Esophagus squamous epithelium (tissue), 5 donors: Measurements from ENCODE around the gene HLA-DOB. TPM values are rescaled to one million over a fixed set of nuclear protein-coding genes. Genes with fewer than 3 reads are reported as not detected.

ENCODE experiments used
- DNase-seq: peaks from one replicate; lab custom pipeline; 2025; lab: John Stamatoyannopoulos, UW
- H3K27ac ChIP-seq, 4 donors: fragments of 200-600 bp; sonication (generic); one replicate each; pipeline ENCODE4 v1.5.1; 2016 to 2019; ENCODE audit warnings: mild to moderate bottlenecking in 1 of 4
- H3K27me3 ChIP-seq, 4 donors: fragments of 200-600 bp; sonication (generic); 1 replicate in 3 of 4; 2 replicates in 1 of 4; pipeline versions ENCODE4 v1.5.1 to v1.6.0; 2017 to 2021; ENCODE audit warnings: antibody characterized with exemption in 1 of 4
- H3K36me3 ChIP-seq, 3 donors: fragments of 200-600 bp; sonication (generic); one replicate each; pipeline ENCODE4 v1.5.1; 2016 to 2019
- H3K4me1 ChIP-seq, 3 donors: fragments of 200-600 bp; sonication (generic); one replicate each; pipeline ENCODE4 v1.5.1; 2017 to 2019
- H3K4me3 ChIP-seq, 4 donors: fragments of 200-600 bp; sonication (generic); 1 replicate in 3 of 4; 2 replicates in 1 of 4; pipeline ENCODE4 v1.5.1; 2016 to 2019; ENCODE audit warnings: mild to moderate bottlenecking in 2 of 4, moderate library complexity in 1 of 4
- H3K9me3 ChIP-seq, 3 donors: fragments of 200-600 bp; sonication (generic); one replicate each; pipeline ENCODE4 v1.5.1; 2016 to 2019
- CTCF ChIP-seq, 6 experiments: fragments of 450-650 bp in 4 of 6; fragments of 200-600 bp in 2 of 6; sonication (generic) in 2 of 6; IDR thresholded peaks; one replicate each; pipeline ENCODE4 v1.5.1; 2016 to 2019; ENCODE audit warnings: antibody characterized with exemption in 6 of 6, mild to moderate bottlenecking in 4 of 6, moderate library complexity in 4 of 6
- POLR2A ChIP-seq, 4 donors: fragments of 450-650 bp; IDR thresholded peaks; one replicate each; pipeline ENCODE4 v1.6.1; 2017; ENCODE audit warnings: antibody characterized with exemption in 4 of 4, mild to moderate bottlenecking in 4 of 4, moderate library complexity in 3 of 4
- WGBS, 2 donors: methylation state at CpG; one replicate each; pipeline ENCODE4 v1.1.5; 2018; 5-methylcytosine and 5-hydroxymethylcytosine counted together
- intact Hi-C: fragments of 100-400 bp; cut with DNase I; formaldehyde crosslinking; loops from one replicate; pipeline ENCODE4 v1.15.0; 2022
- total RNA-seq, 4 donors: library from RNA; depleted of rRNA; stranded (reverse); fragments of >200 nt; gene quantifications; one replicate each; pipeline ENCODE4 v1.1.0, GENCODE V29; 2016
- donor health status: DM: yes; HTN: yes; CAD: no.

The HLA-DOB gene
- total RNA-seq, 4 donors from 2014 or later: 0.34 to 3.6 (median 0.74) TPM

GRCh38 chr6:32803416-32803815 lies 13.4 kb downstream of the HLA-DOB start:
- no peak overlapping the region for H3K4me3 ChIP-seq
- intact Hi-C loops: no loop called here
- H3K27me3 ChIP-seq: peaks cover 0 to 86% (median 4%) of the 10 kb centered on the region in 4 donors
- WGBS, 2 donors: 48 to 76% methylated on average over 2 of the region's 2 CpGs
- H3K27ac ChIP-seq: no peak overlapping the region
- TF ChIP-seq POLR2A (IDR thresholded peaks at IDR 0.05) (no peak), CTCF (IDR thresholded peaks at IDR 0.05) (no peak)
- H3K36me3 ChIP-seq: no peaks in the 10 kb centered on the region
- no peak for DNase-seq
- no peaks in the 10 kb centered on the region for H3K9me3 ChIP-seq
- H3K4me1 ChIP-seq: no peaks in the 10 kb centered on the region

GRCh38 chr6:32799740-32800139 lies 17.1 kb downstream of the HLA-DOB start:
- Histone ChIP-seq H3K4me3 (no peak overlapping the region), H3K4me1 (peaks cover 3 to 12% (median 7%) of the 10 kb centered on the region in 3 donors), H3K9me3 (no peaks in the 10 kb centered on the region), H3K27ac (no peak overlapping the region), H3K27me3 (peaks cover 0 to 90% (median 2%) of the 10 kb centered on the region in 4 donors), H3K36me3 (no peaks in the 10 kb centered on the region)
- 77 to 83% methylated on average over 3 of the region's 3 CpGs for WGBS, 2 donors
- no peak for TF ChIP-seq POLR2A (IDR thresholded peaks at IDR 0.05)
- no peak for TF ChIP-seq CTCF (IDR thresholded peaks at IDR 0.05)
- no peak for DNase-seq
- intact Hi-C loops: loop anchor here (5.0 kb wide), 1 partner anchor 387 kb away; no protein-coding TSS in a partner anchor

GRCh38 chr6:32799168-32799567 lies 17.6 kb downstream of the HLA-DOB start:
- no peak for DNase-seq
- H3K27me3 ChIP-seq: peaks cover 0 to 91% (median 2%) of the 10 kb centered on the region in 4 donors
- intact Hi-C loops: loop anchor here (5.0 kb wide), 1 partner anchor 387 kb away; no protein-coding TSS in a partner anchor
- H3K27ac ChIP-seq: no peak overlapping the region
- WGBS, 2 donors: 82 to 100% methylated on average over 3 of the region's 3 CpGs
- H3K9me3 ChIP-seq: no peaks in the 10 kb centered on the region
- H3K4me3 ChIP-seq: no peak overlapping the region
- no peaks in the 10 kb centered on the region for H3K36me3 ChIP-seq
- H3K4me1 ChIP-seq: peaks cover 3 to 12% (median 7%) of the 10 kb centered on the region in 3 donors
- TF ChIP-seq POLR2A (IDR thresholded peaks at IDR 0.05) (no peak), CTCF (IDR thresholded peaks at IDR 0.05) (no peak)

GRCh38 chr6:32796848-32797776 lies 19.7 kb downstream of the HLA-DOB start:
- peak overlapping the region in 3 of 4 donors; percentile 11 to 49 (median 15) for H3K4me3 ChIP-seq
- no peaks in the 10 kb centered on the region for H3K36me3 ChIP-seq
- WGBS, 2 donors: 5 to 7% methylated on average over 30 of the region's 30 CpGs
- TF ChIP-seq POLR2A (IDR thresholded peaks at IDR 0.05) (no peak), CTCF (IDR thresholded peaks at IDR 0.05) (peak; percentile 91 to 97 (median 94))
- DNase-seq: no peak
- H3K4me1 ChIP-seq: peaks cover 3 to 12% (median 7%) of the 10 kb centered on the region in 3 donors
- intact Hi-C loops: loop anchor here (5.0 kb wide), 1 partner anchor 385 kb away; no protein-coding TSS in a partner anchor
- peaks cover 0 to 92% (median 4%) of the 10 kb centered on the region in 4 donors for H3K27me3 ChIP-seq
- no peaks in the 10 kb centered on the region for H3K9me3 ChIP-seq
- peak overlapping the region in 1 of 4 donors; percentile 2 for H3K27ac ChIP-seq

- no peaks in the 10 kb centered on the region for H3K36me3 ChIP-seq
- no peaks in the 10 kb centered on the region for H3K9me3 ChIP-seq
- TF ChIP-seq POLR2A (IDR thresholded peaks at IDR 0.05) (no peak), CTCF (IDR thresholded peaks at IDR 0.05) (no peak)
- peaks cover 0 to 90% (median 2%) of the 10 kb centered on the region in 4 donors for H3K27me3 ChIP-seq
- DNase-seq: no peak
- peaks cover 3 to 12% (median 7%) of the 10 kb centered on the region in 3 donors for H3K4me1 ChIP-seq
- H3K27ac ChIP-seq: no peak overlapping the region
- intact Hi-C loops: no loop called here
- no peak overlapping the region for H3K4me3 ChIP-seq
- WGBS, 2 donors: 47 to 61% methylated on average over 2 of the region's 2 CpGs
Measured at GRCh38 chr6:32794510-32794909, 22.3 kb downstream of the HLA-DOB start.
